HG02870 (cell line): Measurements from ENCODE around the gene SCAP.
"Not testable (repeated sequence)": the region's sequence is repeated elsewhere in the genome, so short reads cannot be mapped to it uniquely, and the experiment has no call there.

Experiments
- ATAC-seq: cut with Tn5 transposase; IDR thresholded peaks from one replicate; pipeline ENCODE4 v1.9.1; 2021; ENCODE audit warnings: mild to moderate bottlenecking, moderate library complexity; ENCODE audit not compliant: unreplicated experiment

Gene SCAP

GRCh38 chr3:47399531-47400270, 76.0 kb downstream of the SCAP start:
- ATAC-seq, result no peak

- ATAC-seq, result no peak
These were observed 76.7 kb downstream of the SCAP start for GRCh38 chr3:47399016-47399415.

DNA sequence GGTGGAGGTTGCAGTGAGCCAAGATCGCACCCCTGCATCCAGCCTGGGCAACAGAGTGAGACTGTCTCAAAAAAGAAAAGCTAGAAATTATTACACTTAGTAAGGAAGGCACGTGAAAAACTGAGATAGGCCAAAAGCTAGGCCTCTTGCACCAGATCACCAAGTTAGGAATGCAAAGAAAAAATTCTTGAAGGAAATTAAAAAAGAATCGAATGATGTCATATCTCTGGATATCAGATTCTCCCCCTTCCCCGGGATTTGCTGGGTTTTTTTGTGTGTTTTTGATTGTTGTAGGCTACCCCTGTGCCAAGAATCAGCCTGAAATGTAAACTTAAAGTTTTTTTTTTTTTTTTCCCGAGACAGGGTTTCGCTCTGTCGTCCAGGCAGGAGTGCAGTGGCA, 77.5 kb downstream of the SCAP start:
- no peak for ATAC-seq

- no peak for ATAC-seq
These were observed 80.9 kb downstream of the SCAP start for GRCh38 chr3:47394881-47395280.

DNA sequence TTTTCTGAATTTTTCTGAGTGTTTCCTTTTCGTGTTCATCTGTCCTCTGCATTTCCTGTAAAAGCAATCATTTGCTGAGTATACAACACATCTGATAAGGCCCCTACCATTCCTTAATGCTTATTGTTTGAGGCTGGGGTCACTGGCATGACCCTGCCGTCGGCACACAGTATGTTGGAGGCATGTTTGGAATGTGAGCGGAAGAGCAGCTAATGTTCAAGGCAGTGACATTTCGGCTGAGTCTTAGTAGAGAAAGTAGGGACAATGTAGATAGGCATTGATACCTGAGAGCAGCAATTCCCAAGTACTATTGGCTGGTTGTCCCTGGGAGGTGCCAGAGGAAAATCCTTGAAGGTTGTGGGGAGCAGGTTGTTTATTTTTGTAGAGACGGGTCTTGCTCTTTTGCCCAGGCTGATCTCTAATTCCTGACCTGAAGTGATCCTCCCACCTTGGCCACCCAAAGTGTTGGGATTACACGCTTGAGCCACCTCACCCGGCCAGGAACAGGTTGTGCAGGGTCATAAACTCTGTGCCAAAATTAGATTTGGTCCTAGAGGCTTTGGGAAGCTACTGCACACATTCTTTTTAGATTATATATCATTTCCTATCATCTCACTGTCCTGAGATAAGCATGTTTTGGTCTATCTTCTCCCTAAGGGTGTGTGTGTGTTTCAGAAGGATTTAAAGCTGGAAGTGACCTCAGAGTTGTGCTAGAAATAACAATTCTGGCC, 81.4 kb downstream of the SCAP start:
- ATAC-seq, result no peak

DNA sequence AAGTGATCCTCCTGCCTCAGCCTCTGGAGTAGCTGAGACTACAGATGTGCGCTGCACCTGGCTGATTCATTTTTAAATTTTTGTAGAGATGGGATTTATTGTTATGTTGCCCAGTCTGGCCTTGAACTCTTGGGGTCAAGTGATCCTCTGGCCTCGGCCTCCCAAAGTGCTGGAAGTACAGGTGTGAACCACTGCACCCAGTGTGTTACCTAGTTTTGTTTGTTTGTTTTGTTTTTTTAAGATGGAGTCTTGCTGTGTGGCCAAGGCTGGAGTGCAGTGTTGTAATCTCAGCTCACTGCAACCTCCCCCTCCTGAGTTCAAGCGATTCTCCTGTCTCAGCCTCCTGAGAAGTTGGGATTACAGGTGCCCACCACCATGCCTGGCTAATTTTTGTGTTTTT, 82.8 kb downstream of the SCAP start:
- ATAC-seq, result no peak

DNA sequence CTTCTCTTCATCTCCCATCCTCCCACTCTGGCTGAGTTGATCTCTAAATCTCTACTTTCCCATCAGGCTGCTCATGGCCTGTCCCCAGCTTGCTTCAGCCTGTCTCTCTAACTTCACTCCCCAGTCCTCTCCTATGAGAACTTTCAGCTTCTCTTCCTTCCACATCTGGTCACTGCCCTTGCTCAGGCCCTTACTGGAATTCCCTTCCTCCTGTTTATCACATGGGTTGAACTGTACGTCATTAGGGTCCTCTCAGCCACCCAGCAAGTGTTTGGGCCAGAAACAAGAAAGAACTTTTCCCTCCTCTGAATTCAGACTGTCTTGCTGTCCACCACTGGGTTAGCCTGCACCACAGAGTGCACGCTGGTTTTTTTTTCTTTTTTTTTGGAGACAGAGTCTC, 89.9 kb downstream of the SCAP start:
- no peak for ATAC-seq

DNA sequence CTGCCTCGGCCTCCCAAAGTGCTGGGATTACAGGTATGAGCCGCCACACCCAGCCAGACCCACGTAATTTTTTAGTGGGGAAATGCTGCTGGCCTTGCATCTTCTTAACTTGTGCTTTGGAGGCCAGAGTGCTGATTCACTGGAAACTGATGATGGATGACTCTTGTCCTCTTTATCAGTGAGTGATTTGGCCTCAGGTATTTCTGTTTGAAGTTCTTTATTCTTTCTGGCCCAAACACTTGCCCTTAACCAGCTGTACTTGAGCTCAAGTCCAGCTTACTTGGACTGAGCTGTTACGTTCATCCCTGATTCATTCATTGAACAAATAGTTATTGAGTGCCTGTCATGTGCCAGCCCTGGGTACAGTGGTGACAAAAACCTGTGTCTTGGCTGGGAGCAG, 90.7 kb downstream of the SCAP start:
- no peak for ATAC-seq

DNA sequence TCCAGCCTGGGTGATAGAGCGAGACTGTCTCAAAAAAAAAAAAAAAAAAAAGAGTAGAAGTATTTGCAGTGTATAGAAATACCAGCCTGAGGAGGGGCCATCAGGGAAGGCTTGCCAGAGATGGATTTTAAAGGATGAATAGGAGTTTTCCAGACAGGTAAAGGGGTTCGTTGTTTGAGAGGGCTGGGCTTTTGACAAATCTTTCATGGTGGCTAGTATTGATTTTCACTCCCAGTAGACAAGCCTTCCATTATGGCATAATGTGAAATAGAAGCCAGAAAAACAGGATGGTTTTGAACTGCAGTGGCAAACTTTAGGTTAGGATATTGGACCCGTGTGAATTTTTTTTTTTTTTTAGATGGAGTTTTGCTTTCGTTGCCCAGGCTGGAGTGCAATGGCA, 91.3 kb downstream of the SCAP start:
- ATAC-seq, result no peak

GRCh38 chr3:47381317-47382157, 94.2 kb downstream of the SCAP start:
- peak; percentile 50 for ATAC-seq

DNA sequence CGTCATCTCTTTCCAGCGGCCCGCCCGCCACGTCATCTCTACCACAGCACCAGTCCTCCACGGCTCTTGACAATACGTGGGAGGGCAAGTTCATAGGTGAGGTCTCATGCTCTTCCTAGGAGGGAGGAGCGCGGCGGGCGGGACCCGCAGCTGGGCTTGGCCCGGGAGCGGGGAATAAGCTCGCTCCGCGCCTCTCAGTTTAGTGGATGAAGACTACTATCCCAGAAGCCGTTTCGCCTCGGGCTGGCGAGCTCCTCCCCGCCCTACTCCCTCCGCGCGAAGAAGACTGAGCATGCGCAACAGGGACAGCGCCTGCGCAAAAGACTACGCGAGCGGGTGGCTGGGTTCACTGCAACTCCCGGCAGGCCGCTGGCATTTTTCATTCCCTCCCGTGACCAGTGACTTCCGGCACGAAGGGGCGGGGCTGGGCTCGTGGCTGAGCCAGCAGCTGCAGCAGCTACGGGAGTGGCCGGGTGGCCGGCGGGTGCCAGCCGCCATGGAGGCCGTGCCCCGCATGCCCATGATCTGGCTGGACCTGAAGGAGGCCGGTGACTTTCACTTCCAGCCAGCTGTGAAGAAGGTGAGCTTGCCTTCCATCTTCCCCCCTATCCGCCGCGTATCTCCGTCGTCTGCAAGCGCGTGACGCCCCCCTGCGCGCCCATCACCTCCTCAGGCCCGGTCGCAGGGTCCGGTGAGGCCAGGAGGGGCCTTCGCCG, 95.0 kb downstream of the SCAP start, which contains the start of gene PTPN23:
Gene PTPN23, plus strand, starts transcription at position 421 of the 716 bp plus-strand sequence. Its CDS starts 76 bp downstream, at position 497.
- ATAC-seq, result peak; percentile 78

DNA sequence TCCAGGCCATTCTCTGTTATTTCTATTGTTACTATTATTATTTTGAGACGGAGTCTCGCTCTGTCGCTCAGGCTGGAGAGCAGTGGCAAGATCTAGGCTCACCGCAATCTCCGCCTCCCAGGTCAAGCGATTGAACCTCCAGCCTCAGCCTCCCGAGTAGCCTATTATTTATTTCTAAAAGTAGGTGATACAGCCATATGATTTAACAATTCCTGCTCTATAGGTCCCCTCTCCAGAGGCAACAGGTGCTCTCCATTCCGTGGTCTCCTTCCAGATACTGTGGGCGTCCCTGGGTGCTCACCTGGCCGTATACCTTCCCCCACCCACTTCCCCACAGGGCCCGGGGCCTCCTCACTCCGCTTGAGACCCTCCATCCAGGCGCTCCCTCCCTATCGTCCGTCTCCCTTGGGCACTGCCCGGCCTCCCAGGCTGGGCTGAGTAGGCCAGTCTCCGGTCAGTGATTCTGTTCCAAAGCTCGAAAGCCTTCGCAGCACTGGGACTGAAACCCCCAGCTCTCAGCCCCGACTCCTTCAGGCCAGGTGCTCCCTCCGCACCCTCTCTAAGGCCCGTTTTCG, 95.6 kb downstream of the SCAP start:
- ATAC-seq, result no peak

- ATAC-seq, result no peak
These were observed 96.3 kb downstream of the SCAP start for GRCh38 chr3:47379411-47379899.

DNA sequence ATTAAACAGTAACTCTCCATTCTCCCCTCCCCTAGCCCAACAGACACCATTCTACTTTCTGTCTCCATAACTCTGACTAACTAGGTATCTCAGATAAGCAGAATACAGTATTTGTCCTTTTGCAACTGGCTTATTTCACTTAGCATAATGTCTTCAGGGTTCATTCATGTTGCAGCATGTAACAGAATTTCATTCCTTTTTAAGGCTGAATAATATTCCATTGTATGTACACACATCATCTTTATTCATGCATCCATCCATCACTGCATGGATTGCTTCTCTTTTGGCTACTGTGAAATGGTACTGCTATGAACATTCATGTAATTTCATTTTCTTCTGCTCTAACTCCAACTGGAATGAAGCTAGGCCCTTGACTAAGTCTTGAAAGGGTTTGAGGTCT, 96.9 kb downstream of the SCAP start:
- no peak for ATAC-seq

- ATAC-seq, result no peak
These were observed 98.6 kb downstream of the SCAP start for GRCh38 chr3:47377186-47377585.

GRCh38 chr3:47376393-47376792, 99.3 kb downstream of the SCAP start:
- ATAC-seq, result no peak

DNA sequence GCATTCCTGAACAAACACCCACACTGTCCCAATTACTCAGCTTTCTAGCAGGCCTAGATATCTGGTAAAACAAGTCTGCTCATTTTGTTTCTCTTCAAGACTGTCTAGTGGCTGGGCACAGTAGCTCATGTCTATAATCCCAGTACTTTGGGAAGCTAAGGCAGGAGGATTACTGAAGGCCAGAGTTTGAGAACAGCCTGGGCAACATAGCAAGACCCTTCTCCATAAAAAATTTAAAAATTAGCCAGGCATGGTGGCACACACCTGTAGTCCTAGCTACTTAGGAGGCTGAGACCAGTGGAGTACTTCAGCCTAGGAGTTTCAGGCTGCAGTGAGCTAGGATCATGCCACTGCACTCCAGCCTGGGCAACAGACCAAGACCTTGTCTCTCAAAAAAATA, 101.2 kb downstream of the SCAP start:
- no peak for ATAC-seq

DNA sequence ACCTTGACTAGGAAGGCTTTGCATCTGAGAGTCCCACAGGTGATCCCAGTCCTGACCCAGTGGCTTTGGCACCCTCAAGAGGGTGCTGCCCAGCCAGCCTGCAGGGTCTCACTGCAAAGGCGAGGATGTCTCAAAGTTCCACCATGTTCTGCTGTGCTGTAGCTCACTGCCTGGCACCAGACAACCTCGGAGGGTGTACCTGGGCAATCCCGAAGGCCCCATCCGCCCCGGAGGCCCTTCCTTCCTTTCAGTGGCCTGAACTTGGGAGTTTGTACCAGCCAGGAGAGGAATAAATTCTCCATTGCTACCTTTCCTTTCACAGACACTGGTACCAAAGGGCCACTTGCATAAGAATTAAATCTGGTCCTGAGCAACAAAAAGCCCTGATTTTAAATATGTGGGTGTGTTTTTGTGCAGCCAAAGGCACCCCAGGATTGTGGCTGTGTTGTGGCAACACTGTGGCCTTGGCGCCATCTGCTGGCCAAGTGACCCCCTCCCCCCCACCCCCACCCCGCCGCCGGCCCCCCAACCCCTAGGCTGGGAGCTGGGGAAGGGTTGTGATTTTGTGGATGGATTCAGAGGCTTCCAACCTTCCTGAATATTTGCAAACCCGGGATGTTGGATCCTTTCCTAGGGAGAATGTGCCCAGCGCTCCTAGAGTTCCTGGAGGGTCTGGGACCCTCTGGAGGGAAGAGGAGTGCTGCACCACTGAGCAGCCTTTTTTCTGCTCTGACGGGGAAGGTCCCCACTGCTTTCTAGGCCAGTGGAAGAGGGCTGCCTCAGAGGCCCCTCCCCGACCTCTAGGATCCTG, 104.6 kb downstream of the SCAP start:
- ATAC-seq, result no peak

DNA sequence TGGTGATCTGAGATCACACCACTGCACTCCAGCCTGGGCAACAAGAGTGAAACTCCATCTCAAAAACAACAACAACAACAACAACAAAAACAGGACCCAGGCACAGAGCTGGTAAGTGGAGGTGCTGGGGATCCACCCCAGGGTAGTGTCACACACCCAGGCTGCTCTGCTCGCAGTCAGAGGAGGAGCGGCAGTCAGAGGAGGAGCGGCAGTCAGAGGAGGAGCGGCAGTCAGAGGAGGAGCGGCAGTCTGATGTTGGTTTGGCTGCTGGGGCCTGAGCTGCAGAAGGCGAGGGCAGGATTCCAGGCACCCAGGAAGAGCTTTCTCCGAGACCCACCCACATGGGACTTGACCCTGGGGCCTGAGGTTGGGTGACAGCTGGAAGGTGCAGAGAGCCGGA, 105.7 kb downstream of the SCAP start:
- not testable (repeated sequence) for ATAC-seq

DNA sequence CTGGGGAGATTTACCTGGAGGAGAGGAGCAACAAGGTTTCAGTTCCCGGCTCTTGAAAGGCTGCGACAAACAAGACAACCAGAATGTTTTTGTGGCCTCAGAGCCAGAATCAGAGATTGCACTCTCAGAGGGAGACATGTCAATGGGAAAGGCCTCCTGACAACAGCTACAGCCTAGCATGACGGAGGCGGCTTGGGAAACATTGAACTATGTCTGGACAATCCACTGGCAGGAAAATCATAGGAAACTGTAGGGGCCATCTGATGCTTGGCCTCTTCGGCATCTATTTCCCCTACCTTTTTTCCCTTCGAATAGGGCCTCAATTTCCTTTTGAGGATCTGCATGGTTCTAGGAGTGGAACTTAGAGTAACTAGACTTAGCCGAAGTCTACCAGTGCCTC, 108.1 kb downstream of the SCAP start:
- ATAC-seq, result no peak
